Fibroblast of peridontal ligament (primary cell): ENCODE results near the gene SUPT20HL1.
"Not testable (repeated sequence)": the region's sequence is repeated elsewhere in the genome, so short reads cannot be mapped to it uniquely, and the experiment has no call there.

Experiments
- DNase-seq: peaks from one replicate; pipeline ENCODE4 v3.0.0-alpha.2; 2010; ENCODE audit errors: extremely low read depth

The SUPT20HL1 gene

GRCh38 chrX:24363432-24364181 is 3.2 kb downstream of the SUPT20HL1 start:
- not testable (repeated sequence) for DNase-seq

- DNase-seq, result no peak
These were observed 3.9 kb downstream of the SUPT20HL1 start for GRCh38 chrX:24364326-24364725.

- DNase-seq, result no peak
These were observed 4.6 kb downstream of the SUPT20HL1 start for GRCh38 chrX:24364851-24365538.

GRCh38 chrX:24366762-24367400 is 6.4 kb downstream of the SUPT20HL1 start:
- DNase-seq, result not testable (repeated sequence)

- DNase-seq, result no peak
These were observed 9.4 kb downstream of the SUPT20HL1 start for GRCh38 chrX:24369816-24370215.

GRCh38 chrX:24371391-24371972 is 11.0 kb downstream of the SUPT20HL1 start:
- peak; percentile 49 for DNase-seq

- no peak for DNase-seq
These were observed 11.8 kb downstream of the SUPT20HL1 start for GRCh38 chrX:24372021-24372763.

GRCh38 chrX:24375600-24376131 is 15.2 kb downstream of the SUPT20HL1 start:
- DNase-seq, result no peak

GRCh38 chrX:24376403-24376802 is 16.0 kb downstream of the SUPT20HL1 start:
- DNase-seq, result no peak

GRCh38 chrX:24377195-24377594 is 16.8 kb downstream of the SUPT20HL1 start:
- DNase-seq, result no peak

GRCh38 chrX:24377911-24378468 is 17.6 kb downstream of the SUPT20HL1 start:
- DNase-seq, result no peak

- DNase-seq, result no peak
These were observed 18.3 kb downstream of the SUPT20HL1 start for GRCh38 chrX:24378706-24379105.

- no peak for DNase-seq
These were observed 20.1 kb downstream of the SUPT20HL1 start for GRCh38 chrX:24380262-24381187.

GRCh38 chrX:24382315-24382714 is 21.9 kb downstream of the SUPT20HL1 start:
- DNase-seq, result not testable (repeated sequence)

GRCh38 chrX:24387724-24388123 is 27.3 kb downstream of the SUPT20HL1 start:
- DNase-seq, result no peak

GRCh38 chrX:24391389-24391788 is 30.9 kb downstream of the SUPT20HL1 start:
- DNase-seq, result no peak

- no peak for DNase-seq
These were observed 31.4 kb downstream of the SUPT20HL1 start for GRCh38 chrX:24391843-24392242.

- DNase-seq, result peak; percentile 25
These were observed 32.3 kb downstream of the SUPT20HL1 start for GRCh38 chrX:24392709-24393108.

GRCh38 chrX:24395775-24396174 is 35.3 kb downstream of the SUPT20HL1 start:
- peak; percentile 87 for DNase-seq
